Umbilical cord (tissue), 2 donors: ENCODE measurements around the gene OR4C13. TPM values are rescaled to one million over a fixed set of nuclear protein-coding genes. Genes with fewer than 3 reads are reported as not detected.
"Not testable (repeated sequence)": the region's sequence is repeated elsewhere in the genome, so short reads cannot be mapped to it uniquely, and the experiment has no call there.

ENCODE experiments used
- DNase-seq: peaks from one replicate; pipeline ENCODE4 v3.0.0-alpha.2; 2015; ENCODE audit warnings: low spot score
- total RNA-seq: library from RNA; depleted of rRNA; stranded (reverse); fragments of >200 nt; gene quantifications from one replicate; pipeline ENCODE4 v1.2.3, GENCODE V29; 2014; ENCODE audit warnings: low replicate concordance; ENCODE audit not compliant: insufficient read depth

OR4C13 gene
- total RNA-seq = 16.6 TPM

DNA sequence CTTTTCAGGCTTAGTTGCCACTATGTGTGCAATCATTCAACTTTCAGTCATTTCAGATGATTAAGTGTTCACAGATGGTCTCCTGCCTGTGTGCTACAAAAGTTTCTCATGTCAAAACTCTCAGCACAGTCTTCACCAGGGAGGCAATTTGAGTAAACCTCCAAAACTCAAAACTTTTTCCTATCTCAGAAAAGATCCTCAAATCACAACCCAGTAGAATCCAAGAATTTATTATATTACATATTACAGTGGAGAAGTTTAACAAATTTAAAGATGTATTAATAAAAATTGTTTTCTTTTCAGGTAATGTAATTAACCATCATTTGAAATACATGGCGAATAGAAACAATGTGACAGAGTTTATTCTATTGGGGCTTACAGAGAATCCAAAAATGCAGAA, at the start of gene OR4C13:
Gene OR4C13 (plus strand): TSS at position 301 of the 400 bp plus-strand sequence. CDS start 32 bp downstream, at position 333.
- DNase-seq = no peak

- DNase-seq = not testable (repeated sequence)
Measured at GRCh38 chr11:49911516-49911915, 40.7 kb upstream of the OR4C13 start.

- not testable (repeated sequence) for DNase-seq
Measured at GRCh38 chr11:49948701-49949100, 3.5 kb upstream of the OR4C13 start.

DNA sequence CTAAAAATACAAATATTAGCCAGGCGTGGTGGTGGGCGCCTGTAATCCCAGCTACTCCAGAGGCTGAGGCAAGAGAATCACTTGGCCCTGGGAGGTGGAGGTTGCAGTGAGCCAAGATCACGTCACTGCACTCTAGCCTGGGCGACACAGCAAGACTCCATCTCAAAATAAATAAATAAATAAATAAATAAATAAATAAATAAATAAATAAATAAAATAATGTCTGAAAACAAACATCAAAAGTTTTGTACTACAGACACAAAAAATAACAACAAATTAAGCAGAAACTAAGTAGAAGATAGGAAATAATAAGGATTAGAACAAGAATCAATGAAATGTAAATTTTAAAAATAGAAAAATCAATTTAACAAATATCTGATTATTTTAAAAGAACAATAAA, 21.2 kb downstream of the OR4C13 start:
- DNase-seq = not testable (repeated sequence)

DNA sequence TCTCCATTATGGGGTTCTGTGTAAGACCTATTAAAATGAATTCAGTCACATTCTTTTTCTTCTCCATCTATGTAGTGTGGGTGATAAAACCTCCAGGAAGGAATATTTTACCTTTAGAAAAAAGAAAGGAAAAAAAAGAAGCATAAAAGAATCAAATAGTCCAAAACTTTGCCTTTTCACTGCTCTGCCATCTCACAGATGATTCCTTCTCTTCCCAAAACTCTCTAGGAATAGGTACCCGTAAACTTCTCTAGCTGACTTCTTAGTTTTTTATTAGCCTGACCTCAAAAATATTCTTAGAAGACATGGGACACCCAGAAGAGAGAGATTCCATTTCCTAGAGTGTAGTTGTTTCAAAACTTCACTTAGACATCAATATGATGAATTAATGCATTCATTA, 30.2 kb downstream of the OR4C13 start, which contains the start of gene OR4C12:
Gene OR4C12 (minus strand): TSS at position 101 of the 400 bp plus-strand sequence. CDS start 34 bp downstream, at position 67.
- not testable (repeated sequence) for DNase-seq

DNA sequence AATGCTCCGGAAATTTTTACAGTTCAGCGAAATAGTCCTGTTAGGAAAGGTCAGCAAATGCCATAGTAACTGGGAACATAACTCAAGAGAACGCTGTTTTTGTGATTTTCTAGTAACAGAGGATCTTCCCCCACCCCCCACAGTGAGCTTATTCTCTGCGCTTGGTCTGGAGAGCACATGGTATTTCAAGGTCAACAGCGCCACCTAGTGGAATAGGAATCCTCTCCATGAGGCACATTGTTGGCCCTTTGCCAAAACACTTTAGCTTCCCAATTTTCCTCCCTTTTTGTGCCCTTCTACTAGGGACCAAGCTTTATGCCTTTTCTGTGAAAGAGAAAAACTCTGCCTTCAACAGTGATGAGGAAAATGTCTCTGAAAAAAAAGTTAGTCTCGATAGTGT, 43.4 kb downstream of the OR4C13 start:
- no peak for DNase-seq

Other genes with a start within 250 kb of the OR4C13 start
- 9.6 TPM for gene OR4C12, start 30.1 kb downstream of the OR4C13 start, total RNA-seq
- 7.2 TPM for gene OR4C45, start 80.5 kb downstream of the OR4C13 start, total RNA-seq